Cardiac septum (tissue), 1 donor: ENCODE data around the gene PRL. TPM values are rescaled to one million over a fixed set of nuclear protein-coding genes. Genes with fewer than 3 reads are reported as not detected.

Source experiments
- DNase-seq: peaks from one replicate; pipeline ENCODE4 v3.0.0-alpha.2; 2020; ENCODE audit warnings: low spot score
- intact Hi-C: fragments of 100-400 bp; cut with DNase I; formaldehyde crosslinking; loops from one replicate; pipeline ENCODE4 v1.14.0; 2022
- total RNA-seq: library from RNA; stranded (reverse); fragmentation: NEBNext Ultra II Directional; extraction: Animal tissue kit (Norgen Biotek cat#: 25700); gene quantifications from one replicate; pipeline ENCODE4 v1.2.1, GENCODE V29; 2021
- donor health status: DM: no; HTN: no; CAD: no.

The PRL gene
- total RNA-seq, 1 donor from 2014 or later = not detected

DNA sequence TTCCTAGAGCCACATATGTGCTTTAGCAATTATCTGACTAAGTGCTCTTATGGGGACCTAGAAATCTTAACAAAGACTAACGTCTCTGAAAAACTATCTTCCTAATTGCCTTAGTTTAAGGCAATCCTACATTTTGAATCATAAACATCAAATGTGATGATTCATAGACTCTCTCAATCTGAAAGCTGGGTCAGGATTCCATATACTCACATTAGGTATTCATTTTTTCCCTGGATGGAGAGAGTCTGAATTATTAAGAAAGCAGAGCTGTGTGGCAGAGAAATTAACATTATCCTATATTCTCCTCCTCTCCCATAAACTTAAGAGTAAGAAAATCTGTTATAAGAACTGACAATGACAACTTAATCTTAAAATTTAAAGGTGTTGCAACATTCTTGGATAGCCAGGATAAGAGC, 1.6 kb upstream of the PRL start:
- DNase-seq = no peak
- intact Hi-C loops = no loop called here

DNA sequence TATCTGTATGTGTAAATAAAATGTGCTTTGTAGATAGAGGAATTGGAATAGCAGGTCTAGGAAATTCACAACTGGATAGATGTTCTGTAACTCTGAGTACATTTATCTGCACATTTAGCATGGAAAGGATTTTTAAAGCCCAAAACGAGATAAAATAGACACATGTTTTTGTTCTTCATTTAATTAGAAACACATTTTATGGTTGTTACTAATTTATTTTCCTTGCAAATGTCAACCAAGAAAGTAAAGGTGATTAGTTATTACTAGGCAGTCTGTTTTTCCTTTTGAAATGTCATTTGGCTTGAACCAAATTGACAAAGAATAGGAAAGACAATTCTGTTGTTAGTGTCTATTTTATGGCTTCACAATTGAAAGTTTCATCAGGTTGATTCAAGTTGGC, 769 bp downstream of the PRL start:
- intact Hi-C loops = no loop called here
- DNase-seq = no peak

DNA sequence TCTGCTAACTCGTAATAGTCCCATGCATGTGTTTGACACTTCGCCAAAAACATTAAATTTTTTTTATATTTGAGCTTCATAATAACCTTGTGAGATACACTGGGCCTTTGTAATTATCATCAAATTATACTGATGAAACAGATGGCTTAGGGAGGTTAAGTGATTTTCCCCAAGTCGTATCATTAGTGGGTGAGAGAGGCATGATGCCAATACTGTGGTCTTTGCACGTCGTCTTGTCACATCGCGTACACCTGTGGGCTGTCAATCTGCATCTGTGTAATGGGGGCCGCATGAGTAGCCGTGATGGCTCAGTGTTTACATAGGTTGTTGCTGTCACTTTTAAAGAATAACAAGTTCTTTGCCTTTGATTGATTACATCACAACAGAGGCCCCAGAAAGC, 1.7 kb downstream of the PRL start:
- intact Hi-C loops = no loop called here
- DNase-seq = no peak

DNA sequence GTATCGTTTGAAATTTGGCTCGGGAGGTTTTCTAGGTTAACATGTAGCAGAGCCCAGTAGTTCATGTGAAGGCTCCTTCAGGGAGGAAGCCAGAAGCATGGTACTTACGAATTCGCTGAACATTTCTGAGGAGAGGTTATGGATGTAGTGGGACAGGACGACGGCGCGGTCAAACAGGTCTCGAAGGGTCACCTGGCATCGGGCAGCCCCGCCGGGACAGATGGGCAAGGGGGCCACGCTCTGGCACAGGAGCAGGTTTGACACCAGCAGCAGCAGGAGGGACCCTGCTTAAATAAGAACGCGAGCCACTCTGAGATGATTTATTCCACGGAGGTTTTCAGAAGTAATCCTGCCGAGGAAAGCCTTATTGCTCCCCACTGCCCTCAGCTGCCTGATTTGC, 2.5 kb downstream of the PRL start:
- DNase-seq = no peak
- intact Hi-C loops = no loop called here

DNA sequence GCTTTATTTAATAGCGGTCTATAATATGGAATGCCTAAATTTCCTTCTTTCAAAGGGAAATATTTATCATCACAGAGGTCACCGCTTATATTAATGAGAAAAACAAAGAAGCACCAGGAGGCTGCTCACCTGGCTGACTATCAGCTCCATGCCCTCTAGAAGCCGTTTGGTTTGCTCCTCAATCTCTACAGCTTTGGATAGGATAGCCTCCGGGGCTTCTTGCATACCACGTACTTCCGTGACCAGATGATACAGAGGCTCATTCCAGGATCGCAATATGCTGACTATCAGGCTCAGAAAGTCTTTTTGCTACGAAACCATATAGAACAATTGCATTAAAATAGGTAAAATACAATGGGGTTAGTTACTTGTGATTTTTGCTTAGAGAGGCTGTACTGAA, 6.8 kb downstream of the PRL start:
- DNase-seq = no peak
- intact Hi-C loops = no loop called here

DNA sequence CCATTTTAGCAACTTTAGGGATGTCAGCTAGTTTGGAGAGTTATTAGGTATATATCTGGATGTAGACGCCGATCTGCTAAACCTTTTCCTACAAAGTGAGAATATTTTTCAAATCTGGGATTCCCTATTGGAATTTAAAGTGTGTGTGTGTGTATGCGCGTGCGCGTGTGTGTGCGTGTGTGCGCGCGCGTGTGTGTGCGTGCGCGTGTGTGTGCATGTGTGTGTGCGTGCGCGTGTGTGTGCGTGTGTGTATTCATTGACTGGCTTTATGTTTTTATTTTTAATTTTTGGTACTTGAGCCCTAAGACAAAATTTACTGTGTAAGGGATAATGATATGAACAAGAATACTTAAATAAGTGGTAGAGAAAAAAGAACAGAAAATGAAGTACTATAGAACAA, 8.1 kb downstream of the PRL start:
- no peak for DNase-seq
- intact Hi-C loops = no loop called here

DNA sequence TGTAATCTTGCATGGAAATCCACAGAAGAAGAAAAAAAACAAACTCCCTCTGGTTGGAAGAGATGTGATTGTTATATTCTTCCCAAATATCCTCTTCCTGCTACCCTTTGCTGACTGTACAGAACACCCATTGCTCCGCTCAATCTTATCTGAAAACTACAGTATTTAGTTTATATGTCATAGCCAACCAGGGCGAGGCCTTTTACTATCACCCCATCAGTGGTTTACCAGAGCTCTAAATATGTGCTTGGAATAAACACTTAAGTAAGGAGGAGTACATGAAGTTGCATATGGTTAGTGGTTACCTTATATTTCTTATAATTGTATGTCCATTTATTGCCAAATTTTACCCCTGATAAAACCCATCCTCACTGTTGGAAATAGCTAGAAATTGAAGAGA, 12.2 kb downstream of the PRL start:
- intact Hi-C loops = no loop called here
- no peak for DNase-seq

DNA sequence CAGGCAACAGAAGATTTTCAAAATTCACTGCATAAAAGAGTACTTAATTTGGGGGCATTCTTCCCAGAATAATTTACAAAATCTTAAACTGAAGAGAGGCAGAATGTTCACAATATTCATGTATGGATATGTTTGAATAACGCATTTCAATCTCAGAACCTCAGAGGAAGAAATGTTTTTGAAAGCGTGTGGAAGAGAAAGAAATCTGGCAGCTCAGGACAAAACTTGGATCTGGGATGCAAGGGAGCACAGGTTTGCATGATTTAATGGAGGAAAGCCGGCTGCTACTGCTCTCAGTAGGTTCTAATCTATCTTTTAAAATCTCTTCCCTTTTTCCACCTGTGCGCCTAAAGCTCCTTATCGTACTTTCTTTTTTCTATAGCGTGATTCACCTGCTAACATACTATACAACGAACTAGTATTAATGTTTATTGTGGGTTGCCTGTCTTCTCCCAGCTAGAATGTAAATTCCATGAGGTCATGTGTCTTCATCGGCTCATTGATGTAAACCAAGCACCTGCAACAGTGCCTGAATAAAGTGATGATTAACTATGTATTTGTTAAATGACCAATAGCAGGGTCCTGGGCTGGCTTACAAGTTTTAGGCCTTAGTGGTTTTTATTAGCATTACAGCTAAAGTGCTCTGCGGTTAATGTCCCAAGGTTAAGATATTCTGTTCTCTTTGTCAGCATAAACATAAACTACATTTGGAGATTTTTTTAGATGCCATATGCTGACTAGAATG, 15.3 kb downstream of the PRL start:
- DNase-seq = no peak
- intact Hi-C loops = no loop called here

DNA sequence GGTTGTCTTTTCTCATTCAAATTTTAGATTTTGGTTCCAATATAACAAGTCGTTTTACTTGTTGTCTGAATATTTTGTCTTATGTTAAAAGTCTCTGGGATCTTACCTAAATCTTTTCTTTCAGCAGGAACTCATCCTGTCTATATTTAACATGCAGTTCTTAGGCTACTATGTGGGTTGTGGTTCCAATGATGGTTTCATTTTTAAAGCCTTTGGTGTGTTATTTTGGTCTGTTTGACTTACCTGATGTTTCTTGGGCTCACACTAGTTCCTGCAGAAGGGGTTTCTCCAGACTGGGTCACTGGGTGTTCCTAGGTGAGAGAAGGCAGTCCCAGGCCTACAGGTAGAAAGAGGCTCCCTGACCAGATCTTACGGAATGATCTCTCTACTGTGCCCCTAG, 17.4 kb downstream of the PRL start:
- DNase-seq = no peak

DNA sequence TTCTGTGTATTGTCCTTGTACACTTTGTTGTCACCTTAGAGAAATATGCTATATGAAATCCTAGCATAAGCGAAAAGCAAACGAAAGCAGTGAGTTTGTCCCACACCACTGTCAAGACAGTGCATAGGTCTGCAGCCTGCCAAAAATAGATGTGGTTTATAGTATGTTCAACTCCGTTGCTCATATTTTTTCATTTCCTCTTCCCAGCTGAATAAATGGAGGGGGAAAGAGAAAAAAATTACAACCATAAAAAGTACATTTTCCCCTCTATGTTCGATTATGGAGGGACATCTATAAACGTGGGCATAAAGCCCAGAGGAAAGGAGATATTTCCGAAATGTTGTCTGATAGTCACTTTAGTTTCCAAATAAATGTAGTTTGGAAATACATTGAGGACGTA, 25.8 kb downstream of the PRL start:
- intact Hi-C loops = no loop called here

More for the DNA sequence above, 17.4 kb downstream of the PRL start:
- intact Hi-C loops = no loop called here

DNA sequence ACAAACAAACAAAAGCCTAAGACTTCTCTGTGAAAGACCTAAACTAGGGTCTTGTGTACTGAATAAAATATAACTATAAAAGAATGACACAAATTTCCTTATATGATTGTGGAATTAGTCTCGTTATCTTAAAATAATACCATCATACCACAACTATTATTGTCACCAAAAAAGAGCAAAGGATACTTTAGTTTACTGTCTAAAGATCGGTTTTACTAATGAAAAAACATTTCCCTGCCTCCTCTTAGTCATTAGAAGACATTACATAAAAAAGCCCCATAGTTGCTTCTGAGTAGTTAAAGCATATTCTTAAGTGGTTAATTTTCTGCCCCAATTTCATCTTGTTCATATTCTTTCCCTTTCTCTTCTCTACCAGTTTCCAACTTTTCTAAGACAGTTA, 33.1 kb downstream of the PRL start:
- intact Hi-C loops = no loop called here
- no peak for DNase-seq

More for the DNA sequence above, 25.8 kb downstream of the PRL start:
- DNase-seq = no peak

DNA sequence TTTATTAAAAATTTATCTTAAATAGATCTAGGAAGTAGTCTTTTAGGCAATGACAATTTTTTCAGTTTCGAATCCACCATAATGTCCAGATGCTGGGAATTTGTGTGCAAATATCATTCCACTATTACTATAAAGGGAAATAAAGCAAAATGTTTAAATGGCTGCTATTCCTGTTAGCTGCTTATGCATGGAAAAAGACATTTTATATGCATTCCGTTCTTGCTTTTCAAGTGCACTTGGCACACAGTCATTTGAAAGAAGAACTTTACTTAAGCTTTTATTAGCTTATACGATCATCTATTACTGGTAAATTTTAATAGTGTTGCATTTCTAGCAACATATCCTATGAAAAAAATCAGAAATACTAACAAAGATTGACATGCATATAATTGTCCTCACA, 42.0 kb downstream of the PRL start:
- DNase-seq = no peak
- intact Hi-C loops = no loop called here

DNA sequence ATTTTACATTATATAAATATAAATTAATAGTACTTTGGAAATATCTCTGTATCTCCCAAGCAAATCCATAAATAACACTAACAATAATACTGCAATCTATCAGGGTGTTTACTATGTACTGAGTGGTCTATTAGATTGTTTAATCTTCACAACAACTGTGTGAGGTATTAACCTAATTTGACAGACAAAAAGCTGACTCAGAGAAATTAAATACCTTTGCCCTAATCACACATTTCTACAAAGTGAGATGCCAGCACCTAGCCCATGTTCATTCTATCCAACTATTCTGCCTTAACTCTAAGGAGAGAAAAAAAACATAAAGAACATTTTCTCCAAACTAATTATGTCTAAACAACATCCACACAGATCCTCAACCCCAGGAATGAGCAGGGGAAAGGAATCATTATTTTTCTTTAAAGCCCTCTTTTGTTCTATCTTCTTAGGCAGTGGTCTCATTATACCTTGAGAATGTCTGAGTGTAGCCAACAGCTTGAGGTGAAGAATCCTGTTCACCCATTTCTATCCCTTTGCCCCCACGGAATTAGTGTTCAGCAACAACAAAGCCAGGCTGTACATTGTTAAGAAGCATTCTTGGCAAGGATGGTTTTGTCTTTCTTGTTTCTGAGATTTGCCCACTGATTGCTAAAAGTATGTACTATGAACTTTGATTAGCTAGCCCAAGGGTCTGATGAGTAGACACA, 42.7 kb downstream of the PRL start:
- intact Hi-C loops = no loop called here
- no peak for DNase-seq

DNA sequence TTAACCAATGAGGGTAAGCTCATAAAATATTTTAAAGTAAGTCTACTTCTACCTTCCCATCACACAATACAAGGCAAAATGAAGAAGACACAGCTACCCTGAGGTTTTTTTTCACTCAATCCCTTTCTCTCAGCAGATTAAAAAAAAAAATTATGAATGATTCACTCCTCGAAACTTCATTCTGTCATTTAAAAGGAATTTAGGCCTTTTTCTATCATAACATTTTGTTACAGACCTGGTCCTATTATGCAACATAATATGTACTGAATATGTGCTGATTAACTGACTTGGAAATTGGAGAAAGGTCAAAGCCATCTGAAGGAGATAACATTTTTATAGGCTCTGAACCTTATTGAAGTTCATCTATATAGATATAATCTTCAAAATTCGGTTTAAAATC, 45.5 kb downstream of the PRL start:
- intact Hi-C loops = no loop called here
- DNase-seq = no peak

DNA sequence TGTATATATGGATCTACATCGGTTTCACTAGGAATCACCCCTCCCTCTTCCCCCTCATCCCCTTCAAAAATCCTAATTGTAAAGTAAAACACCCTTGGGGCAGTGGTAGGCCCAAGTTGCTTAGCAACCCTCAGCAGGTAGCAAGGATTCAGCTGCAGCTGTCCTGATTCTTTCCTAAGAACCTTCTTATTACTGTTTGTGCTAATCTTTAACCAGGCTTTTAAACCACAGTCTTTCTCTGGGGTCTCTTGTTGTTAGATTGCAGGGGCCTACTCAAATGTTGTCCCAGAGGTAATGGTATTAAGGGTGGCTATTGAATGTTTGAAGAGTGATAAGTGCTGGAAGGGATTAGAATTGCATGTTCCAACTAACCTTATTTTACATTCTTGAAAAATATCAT, 46.4 kb downstream of the PRL start:
- no peak for DNase-seq
- intact Hi-C loops = no loop called here

DNA sequence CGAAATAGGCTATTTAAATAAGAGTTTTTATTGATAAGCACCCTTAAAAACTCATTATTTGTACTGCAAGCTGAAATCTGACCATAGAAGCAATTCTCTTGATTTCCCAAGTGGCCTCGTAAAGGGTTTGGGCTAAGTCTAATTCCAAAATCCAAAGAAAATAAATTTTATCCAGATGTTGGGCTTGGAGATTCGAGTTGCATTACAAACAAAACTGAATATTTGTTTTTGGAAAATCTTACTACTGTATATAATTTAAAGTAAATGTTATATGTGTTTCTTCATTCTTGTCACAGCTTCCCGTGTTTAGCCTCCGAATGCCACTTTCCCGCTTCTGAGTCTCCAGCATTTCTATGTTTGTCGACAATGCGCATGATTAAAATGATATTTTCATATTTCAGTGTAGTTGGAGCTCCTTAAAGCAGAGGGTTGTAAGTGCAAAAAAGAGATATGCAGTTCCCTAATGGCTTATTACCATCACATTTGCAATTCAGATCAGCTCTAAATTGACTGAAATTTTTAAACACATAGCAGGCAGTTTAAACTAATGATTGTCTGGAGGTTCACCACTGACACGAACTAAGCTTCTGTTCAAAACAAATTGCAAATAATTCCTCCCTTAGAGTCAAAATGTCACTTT, 47.0 kb downstream of the PRL start:
- no peak for DNase-seq
- intact Hi-C loops = no loop called here

DNA sequence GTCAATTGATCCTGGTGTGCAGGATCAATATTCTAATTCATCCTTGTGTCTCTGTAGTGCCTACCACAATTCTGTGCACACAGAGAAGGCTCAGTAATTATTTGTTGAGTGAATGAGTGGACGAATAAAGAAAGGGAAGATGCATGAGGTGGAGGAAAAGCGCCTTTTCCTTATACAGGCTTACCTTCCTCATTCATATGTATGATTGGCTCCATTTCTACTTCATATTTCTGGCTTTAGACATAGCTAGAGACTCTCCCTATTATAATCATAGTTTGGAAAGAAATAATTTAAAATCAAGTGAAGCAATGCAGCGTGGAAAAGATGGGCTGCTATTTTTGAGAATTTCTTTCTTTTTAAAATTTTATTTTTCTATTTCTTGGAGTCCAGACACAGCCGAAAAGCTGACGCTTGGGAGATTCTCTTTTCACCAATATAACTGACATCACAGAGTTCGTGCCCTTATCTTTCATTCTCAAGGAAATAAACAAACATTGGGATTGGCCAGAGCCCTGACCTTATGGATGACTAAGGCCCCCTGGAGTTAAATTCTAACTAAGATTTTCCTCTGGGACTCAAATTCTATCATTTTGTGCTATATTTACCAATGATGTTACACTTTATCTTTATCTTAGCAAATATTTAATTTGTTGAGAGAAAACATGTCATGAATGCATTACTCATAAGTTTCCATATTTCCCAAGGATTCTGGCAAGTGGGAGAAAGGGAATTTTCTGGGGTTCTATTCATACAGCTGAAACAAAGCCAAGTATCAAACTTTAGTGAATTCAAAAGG, 48.1 kb downstream of the PRL start:
- intact Hi-C loops = no loop called here
- DNase-seq = no peak

DNA sequence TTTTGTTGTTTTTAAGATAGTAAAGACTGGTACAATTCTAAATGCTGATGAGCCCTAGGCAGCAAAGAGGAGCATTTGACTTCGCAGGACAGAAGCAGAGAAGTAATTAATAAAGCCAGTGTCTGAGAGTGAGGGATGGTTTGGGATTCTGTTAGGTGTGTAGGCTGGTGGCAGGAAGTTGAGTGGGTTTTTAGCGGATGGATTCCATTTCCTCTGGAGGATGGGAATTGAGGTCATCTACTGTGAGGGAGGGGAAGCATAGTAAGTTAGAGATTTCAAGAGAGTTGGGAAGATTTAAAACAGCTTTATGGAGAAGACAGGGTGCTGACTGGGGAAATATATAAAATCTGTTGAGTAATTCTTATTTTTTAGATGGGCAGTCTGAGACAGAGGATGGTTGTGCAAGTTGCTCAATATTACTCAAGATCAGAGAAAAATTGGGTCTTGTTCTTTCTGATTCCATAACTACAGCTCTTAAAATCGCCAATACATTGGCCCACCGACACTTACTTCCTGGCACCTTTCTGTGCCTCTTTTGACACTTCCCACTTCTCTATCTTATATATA, 48.8 kb downstream of the PRL start:
- intact Hi-C loops = no loop called here
- no peak for DNase-seq

DNA sequence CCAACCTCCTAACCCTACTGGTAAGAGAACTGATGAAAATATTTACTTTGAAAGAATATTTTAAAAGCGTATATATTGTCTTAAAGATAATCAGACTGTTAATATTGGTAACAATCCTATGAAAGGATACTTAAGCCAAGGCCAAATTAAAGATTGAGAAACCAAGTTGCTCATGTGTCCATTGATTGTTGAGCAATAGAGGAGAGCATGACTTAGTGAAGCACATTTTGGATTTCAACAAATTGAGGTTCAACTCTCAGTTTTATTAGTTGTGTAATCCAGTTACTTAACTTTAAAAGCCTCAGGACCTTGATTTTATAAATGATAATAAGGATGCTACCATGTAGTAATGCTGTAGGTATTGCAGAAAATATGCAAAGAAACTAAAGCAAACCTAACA, 56.8 kb downstream of the PRL start:
- DNase-seq = no peak
- intact Hi-C loops = no loop called here
